GM18907 (cell line): ENCODE measurements around the gene NOTCH4.

Experiments used
- ATAC-seq: cut with Tn5 transposase; IDR thresholded peaks from one replicate; pipeline ENCODE4 v1.9.1; 2021; ENCODE audit warnings: mild to moderate bottlenecking, moderate library complexity; ENCODE audit not compliant: unreplicated experiment

The NOTCH4 gene

GRCh38 chr6:32147401-32148132, 76.3 kb downstream of the NOTCH4 start:
- ATAC-seq = no peak

- ATAC-seq = no peak
Measured at GRCh38 chr6:32146687-32147086, 77.2 kb downstream of the NOTCH4 start.

- no peak for ATAC-seq
Measured at GRCh38 chr6:32146287-32146686, 77.6 kb downstream of the NOTCH4 start.
